ENCODE data around the gene RTN3.

DNA sequence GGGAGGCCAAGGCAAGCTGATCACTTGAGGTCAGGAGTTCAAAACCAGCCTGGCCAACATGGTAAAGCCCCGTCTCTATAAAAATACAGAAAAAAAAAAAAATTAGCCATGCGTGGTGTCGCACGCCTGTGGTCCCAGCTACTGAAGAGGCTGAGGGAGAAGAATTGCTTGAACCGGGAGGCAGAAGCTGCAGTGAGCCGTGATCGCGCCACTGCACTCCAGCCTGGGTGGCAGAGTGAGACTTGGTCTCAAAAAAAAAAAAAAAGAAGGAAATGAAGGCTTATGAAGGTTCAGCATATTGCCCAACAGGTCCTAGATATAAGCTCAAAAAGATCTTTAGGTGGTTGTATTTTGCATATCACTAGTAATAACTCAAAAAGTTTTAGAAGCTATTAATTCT lies 20.3 kb upstream of the RTN3 start:
- TF ChIP-seq MXI1 (IDR thresholded peaks at IDR 0.05; ENCODE audit: low read depth, low read length) (no peak), MAX (CRISPR knock-in tag; IDR thresholded peaks at IDR 0.05) (no peak), GTF2E2 (tag; IDR thresholded peaks at IDR 0.05) (no peak), HDGF (IDR thresholded peaks at IDR 0.05) (no peak), CTCF (IDR thresholded peaks at IDR 0.05 in 2 of 3, conservative IDR thresholded peaks at IDR 0.05 in 1 of 3; ENCODE audit: insufficient read depth in 2 of 3, low read depth in 1 of 3, low read length in 3 of 3) (no peak), ZNF589 (CRISPR knock-in tag; IDR thresholded peaks at IDR 0.05; ENCODE audit: low read depth) (no peak), SMARCE1 (IDR thresholded peaks at IDR 0.05) (no peak), TSC22D4 (tag; IDR thresholded peaks at IDR 0.05) (no peak), E2F1 (CRISPR knock-in tag; IDR thresholded peaks at IDR 0.05) (no peak), SMC3 (conservative IDR thresholded peaks at IDR 0.05; ENCODE audit: insufficient read depth, low read depth, low read length) (no peak), EZH2 (IDR thresholded peaks at IDR 0.05; ENCODE audit: borderline replicate concordance, low read depth, low read length) (no peak), USF2 (CRISPR knock-in tag; IDR thresholded peaks at IDR 0.05) (no peak), MBD2 (IDR thresholded peaks at IDR 0.05; ENCODE audit: borderline replicate concordance, low read depth) (no peak)

All from K562 (cell line).